ENCODE results near the gene MAP6D1.

Gene MAP6D1

GRCh38 chr3:183807881-183808280 is 17.5 kb downstream of the MAP6D1 start:
- in situ Hi-C loops (cut with MboI; ENCODE audit: low sequenced_read_pairs, unreplicated experiment), result no loop called here
- no peak for DNase-seq (ENCODE audit: low spot score)

GRCh38 chr3:183807209-183807728 is 18.1 kb downstream of the MAP6D1 start:
- DNase-seq (ENCODE audit: low spot score), result no peak
- TF ChIP-seq CTCF (IDR thresholded peaks at IDR 0.05; ENCODE audit: borderline replicate concordance, control extremely low read depth, extremely low read depth, insufficient read depth, missing control alignments), result no peak
- in situ Hi-C loops (cut with MboI; ENCODE audit: low sequenced_read_pairs, unreplicated experiment), result no loop called here

More at GRCh38 chr3:183807881-183808280, 17.5 kb downstream of the MAP6D1 start:
- TF ChIP-seq CTCF (IDR thresholded peaks at IDR 0.05; ENCODE audit: borderline replicate concordance, control extremely low read depth, extremely low read depth, insufficient read depth, missing control alignments), result no peak

GRCh38 chr3:183802989-183803388 is 22.4 kb downstream of the MAP6D1 start:
- in situ Hi-C loops (cut with MboI; ENCODE audit: low sequenced_read_pairs, unreplicated experiment), result no loop called here
- TF ChIP-seq CTCF (IDR thresholded peaks at IDR 0.05; ENCODE audit: borderline replicate concordance, control extremely low read depth, extremely low read depth, insufficient read depth, missing control alignments), result no peak
- DNase-seq (ENCODE audit: low spot score), result no peak

GRCh38 chr3:183801601-183802000 is 23.8 kb downstream of the MAP6D1 start:
- no peak for TF ChIP-seq CTCF (IDR thresholded peaks at IDR 0.05; ENCODE audit: borderline replicate concordance, control extremely low read depth, extremely low read depth, insufficient read depth, missing control alignments)
- in situ Hi-C loops (cut with MboI; ENCODE audit: low sequenced_read_pairs, unreplicated experiment), result no loop called here
- no peak for DNase-seq (ENCODE audit: low spot score)

DNA sequence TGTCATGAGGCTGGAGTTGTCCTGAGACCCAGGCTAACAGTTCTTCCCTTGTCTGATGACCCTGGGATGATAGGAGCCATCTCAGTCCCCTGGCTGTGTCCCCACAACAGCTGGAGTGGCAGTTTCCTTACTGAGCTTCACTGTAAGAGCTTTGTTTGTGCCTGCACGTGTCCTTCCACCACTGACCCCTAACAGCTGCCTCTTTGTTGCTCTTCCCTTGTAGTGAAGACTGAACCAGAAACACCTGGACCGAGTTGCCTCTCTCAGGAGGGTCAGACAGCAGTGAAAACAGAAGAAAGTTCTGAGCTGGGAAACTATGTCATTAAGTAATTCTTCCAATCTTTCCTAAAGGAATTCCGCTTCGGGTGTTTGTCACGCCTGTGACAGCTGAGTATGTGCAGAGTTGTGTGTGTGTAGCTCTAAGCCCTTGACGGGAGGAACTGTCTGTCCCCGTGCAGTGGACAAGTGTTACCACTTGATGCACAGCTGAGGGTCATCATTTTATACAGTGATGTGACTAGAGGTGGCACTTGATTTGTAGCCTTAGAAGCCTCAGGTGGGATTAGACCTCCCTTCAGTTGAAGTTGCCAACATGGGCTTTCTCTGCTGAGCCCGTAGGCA is 25.0 kb downstream of the MAP6D1 start:
- in situ Hi-C loops (cut with MboI; ENCODE audit: low sequenced_read_pairs, unreplicated experiment), result no loop called here
- TF ChIP-seq CTCF (IDR thresholded peaks at IDR 0.05; ENCODE audit: borderline replicate concordance, control extremely low read depth, extremely low read depth, insufficient read depth, missing control alignments), result no peak
- no peak for DNase-seq (ENCODE audit: low spot score)

DNA sequence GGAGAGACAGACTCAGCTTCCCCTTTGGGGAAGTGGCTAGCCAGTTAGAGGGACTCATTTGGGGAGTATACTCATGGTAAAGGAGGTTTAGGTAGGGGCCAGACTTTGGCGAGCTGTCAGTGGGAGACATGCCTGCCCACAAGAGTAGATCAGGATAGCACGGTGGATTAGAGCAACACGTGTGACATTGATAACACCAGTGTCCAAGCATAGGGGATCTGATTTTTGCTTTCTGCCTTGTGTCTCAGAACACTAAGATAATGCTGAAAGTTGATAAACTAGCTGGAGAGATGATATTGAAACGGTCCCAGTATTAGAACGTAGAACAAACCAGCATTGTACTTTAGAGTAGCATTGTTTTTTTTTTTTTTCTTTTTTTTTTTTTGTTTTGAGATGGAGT is 25.9 kb downstream of the MAP6D1 start:
- DNase-seq (ENCODE audit: low spot score), result no peak
- in situ Hi-C loops (cut with MboI; ENCODE audit: low sequenced_read_pairs, unreplicated experiment), result no loop called here
- no peak for TF ChIP-seq CTCF (IDR thresholded peaks at IDR 0.05; ENCODE audit: borderline replicate concordance, control extremely low read depth, extremely low read depth, insufficient read depth, missing control alignments)
